Small intestine (tissue), 7 donors: Measurements from ENCODE around the gene SYNGR1. TPM values are rescaled to one million over a fixed set of nuclear protein-coding genes. Genes with fewer than 3 reads are reported as not detected.

Experiments used
- DNase-seq, 2 donors: peaks; one replicate each; pipeline versions ENCODE4 v3.0.0 to v3.0.0-alpha.2; 2013
- FAIRE-seq: peaks from 2 replicates; lab custom pipeline; 2012; peaks lifted over from hg19 to GRCh38; lab: Jason Lieb, UNC
- H3K27ac ChIP-seq, 3 donors: one replicate each; pipeline ENCODE4 v1.5.1; 2013; ENCODE audit warnings: low read length in 2 of 3, mild to moderate bottlenecking in 2 of 3, control low read depth in 1 of 3, inconsistent platforms in 1 of 3, low read depth in 1 of 3, moderate library complexity in 1 of 3
- H3K27me3 ChIP-seq, 3 donors: one replicate each; pipeline ENCODE4 v1.6.1; 2013; ENCODE audit warnings: low read length in 3 of 3, inconsistent platforms in 1 of 3; ENCODE audit not compliant: control insufficient read depth in 3 of 3, insufficient read depth in 3 of 3
- H3K36me3 ChIP-seq, 3 donors: one replicate each; pipeline ENCODE4 v1.6.1; 2013; ENCODE audit warnings: low read length in 3 of 3, inconsistent platforms in 1 of 3, low read depth in 1 of 3, mild to moderate bottlenecking in 1 of 3, moderate library complexity in 1 of 3; ENCODE audit not compliant: control insufficient read depth in 3 of 3, insufficient read depth in 2 of 3
- H3K4me1 ChIP-seq, 3 donors: one replicate each; pipeline ENCODE4 v1.6.1; 2013; ENCODE audit warnings: low read length in 2 of 3, inconsistent platforms in 1 of 3, low read depth in 1 of 3, mild to moderate bottlenecking in 1 of 3, moderate library complexity in 1 of 3; ENCODE audit not compliant: control insufficient read depth in 3 of 3, insufficient read depth in 2 of 3
- H3K4me3 ChIP-seq, 3 donors: one replicate each; pipeline ENCODE4 v1.5.1; 2013; ENCODE audit warnings: low read length in 3 of 3, control low read depth in 1 of 3, inconsistent platforms in 1 of 3, low read depth in 1 of 3, mild to moderate bottlenecking in 1 of 3, moderate library complexity in 1 of 3
- H3K9me3 ChIP-seq, 2 donors: one replicate each; pipeline ENCODE4 v1.6.1; 2013; ENCODE audit warnings: low read depth in 1 of 2, low read length in 1 of 2; ENCODE audit not compliant: control insufficient read depth in 2 of 2, insufficient read depth in 1 of 2
- WGBS, 3 donors: extraction: QIAGEN DNeasy Blood & Tissue Kit; methylation state at CpG; one replicate each; pipeline ENCODE4 v1.1.7; 2013; 5-methylcytosine and 5-hydroxymethylcytosine counted together
- polyA plus RNA-seq, 4 donors: library from polyadenylated mRNA; stranded (reverse) in 3 of 4; unstranded in 1 of 4; fragments of 200-250 nt in 3 of 4; fragments of 120-200 nt in 1 of 4; gene quantifications; one replicate each; pipeline versions ENCODE4 v1.2.1 to v1.2.3, GENCODE V29; 2013
- donor health status: healthy with polysubstance abuse.
- donor health status: control.
- donor health status: control.
- donor health status: Bipolar disorder and iron deficiency.
- donor health status: healthy.

The SYNGR1 gene
- polyA plus RNA-seq, 4 donors, result 1.4 to 10.7 (median 6.6) TPM; not detected in 1

- H3K4me3 ChIP-seq, result no peak overlapping the region
- H3K36me3 ChIP-seq, result peaks cover 0 to 26% (median 0%) of the 10 kb centered on the region in 3 donors
- no peak overlapping the region for H3K27ac ChIP-seq
- no peaks in the 10 kb centered on the region for H3K9me3 ChIP-seq
- H3K27me3 ChIP-seq, result peaks cover 0 to 7% (median 0%) of the 10 kb centered on the region in 3 donors
- H3K4me1 ChIP-seq, result no peaks in the 10 kb centered on the region
- WGBS, 3 donors, result 69 to 82% (median 76%) methylated on average over 15 of the region's 15 CpGs
- FAIRE-seq (no peak), DNase-seq (no peak)
These were observed 30.3 kb downstream of the SYNGR1 start for GRCh38 chr22:39379756-39380730.

GRCh38 chr22:39381009-39381755 lies 31.4 kb downstream of the SYNGR1 start:
- Histone ChIP-seq H3K4me1 (no peaks in the 10 kb centered on the region), H3K27me3 (peaks cover 0 to 7% (median 0%) of the 10 kb centered on the region in 3 donors), H3K4me3 (no peak overlapping the region), H3K9me3 (no peaks in the 10 kb centered on the region), H3K27ac (no peak overlapping the region), H3K36me3 (peaks cover 0 to 23% (median 0%) of the 10 kb centered on the region in 3 donors)
- FAIRE-seq (no peak), DNase-seq (no peak)
- WGBS, 3 donors, result 79 to 88% (median 80%) methylated on average over 14 of the region's 14 CpGs

GRCh38 chr22:39381930-39382329 lies 32.1 kb downstream of the SYNGR1 start:
- peaks cover 0 to 7% (median 0%) of the 10 kb centered on the region in 3 donors for H3K27me3 ChIP-seq
- no peak overlapping the region for H3K27ac ChIP-seq
- no peaks in the 10 kb centered on the region for H3K9me3 ChIP-seq
- H3K4me1 ChIP-seq, result no peaks in the 10 kb centered on the region
- DNase-seq (no peak), FAIRE-seq (no peak)
- H3K36me3 ChIP-seq, result peaks cover 0 to 23% (median 0%) of the 10 kb centered on the region in 3 donors
- no peak overlapping the region for H3K4me3 ChIP-seq
- WGBS, 3 donors, result 88 to 94% (median 93%) methylated on average over 8 of the region's 8 CpGs

- Histone ChIP-seq H3K4me1 (no peaks in the 10 kb centered on the region), H3K27ac (no peak overlapping the region), H3K9me3 (no peaks in the 10 kb centered on the region), H3K36me3 (peaks cover 0 to 20% (median 0%) of the 10 kb centered on the region in 3 donors), H3K27me3 (peaks cover 0 to 12% (median 0%) of the 10 kb centered on the region in 3 donors), H3K4me3 (no peak overlapping the region)
- 71 to 83% (median 81%) methylated on average over 5 of the region's 5 CpGs for WGBS, 3 donors
- FAIRE-seq, result no peak
- no peak for DNase-seq
These were observed 32.6 kb downstream of the SYNGR1 start for GRCh38 chr22:39382410-39382809.

DNA sequence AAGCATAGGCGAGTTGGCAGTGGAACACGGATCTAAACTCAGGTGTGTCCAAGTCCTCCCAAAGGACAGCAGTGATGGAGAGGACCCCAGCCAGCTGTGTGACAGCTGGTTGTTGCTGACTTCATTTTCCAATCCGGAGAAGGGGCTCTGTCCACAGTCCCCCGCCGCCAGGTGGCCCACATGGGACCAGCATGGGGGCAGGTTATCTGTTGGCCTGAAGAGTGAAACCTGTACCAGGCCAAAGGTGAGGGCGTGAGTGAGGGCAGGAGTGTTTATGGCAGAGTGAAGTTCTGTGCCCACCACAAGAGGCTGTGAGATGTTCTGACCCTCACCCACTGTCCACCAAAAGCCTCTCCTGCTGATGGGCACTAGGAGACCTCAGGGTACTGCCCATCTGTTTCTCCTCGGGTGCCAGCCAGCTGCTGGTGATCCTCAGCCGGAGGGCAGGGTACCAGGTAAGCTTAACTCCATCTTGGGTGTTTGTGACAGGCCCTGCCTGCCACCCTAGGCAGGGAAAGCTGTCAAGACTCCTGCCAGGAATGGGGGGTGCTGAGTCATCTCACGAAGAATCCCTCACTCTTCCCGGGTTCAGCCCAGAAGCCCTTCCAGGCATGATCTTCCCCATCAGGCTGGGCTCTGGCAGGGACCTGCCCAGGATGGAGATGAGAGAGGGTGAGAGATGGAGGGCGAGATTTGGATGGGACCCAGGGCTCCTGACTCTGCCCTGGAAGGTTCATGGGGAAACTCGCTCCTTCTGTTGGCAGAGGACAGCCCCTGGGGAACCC lies 34.2 kb downstream of the SYNGR1 start:
- FAIRE-seq (no peak), DNase-seq (no peak)
- peaks cover 0 to 6% (median 0%) of the 10 kb centered on the region in 3 donors for H3K36me3 ChIP-seq
- no peaks in the 10 kb centered on the region for H3K9me3 ChIP-seq
- H3K27me3 ChIP-seq, result peaks cover 0 to 22% (median 0%) of the 10 kb centered on the region in 3 donors
- H3K4me3 ChIP-seq, result no peak overlapping the region
- peaks cover 0 to 8% (median 0%) of the 10 kb centered on the region in 3 donors for H3K4me1 ChIP-seq
- 62 to 80% (median 77%) methylated on average over 12 of the region's 12 CpGs for WGBS, 3 donors
- H3K27ac ChIP-seq, result no peak overlapping the region

DNA sequence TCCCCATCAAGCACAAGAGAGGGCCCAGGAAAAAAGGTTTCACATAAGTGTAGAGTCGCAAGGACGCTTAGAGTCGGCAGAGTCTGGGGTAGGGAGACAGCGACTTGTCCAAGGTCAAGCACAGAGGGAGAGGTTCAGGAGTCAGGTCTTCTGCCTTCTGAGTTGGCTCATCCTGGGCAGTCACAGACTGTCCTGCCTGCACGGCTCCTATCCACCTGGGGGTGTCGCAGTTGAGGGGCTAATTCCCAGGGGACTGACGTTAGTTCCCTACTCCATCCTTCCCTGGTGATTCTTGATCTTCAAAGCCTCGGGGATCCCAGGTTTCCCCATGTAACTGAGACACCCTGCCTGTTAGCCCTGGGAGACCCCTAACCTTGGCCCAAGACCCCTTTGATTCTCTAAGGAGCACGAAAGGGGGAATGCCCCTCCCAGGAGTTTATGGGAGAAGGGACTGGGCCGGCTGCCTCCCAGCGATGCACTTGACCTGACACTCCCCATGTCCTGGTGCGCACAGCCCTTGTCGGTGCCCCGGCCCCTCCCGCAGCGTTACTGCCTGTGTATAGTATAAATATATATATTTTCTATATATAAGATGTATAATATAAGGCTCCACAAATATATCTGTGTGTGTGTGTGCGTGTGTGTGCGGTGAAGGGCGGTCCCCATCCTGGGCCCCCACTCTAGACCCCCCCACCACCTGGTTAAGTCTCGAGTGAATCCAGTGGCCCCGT lies 35.1 kb downstream of the SYNGR1 start:
- Histone ChIP-seq H3K27me3 (peaks cover 0 to 29% (median 0%) of the 10 kb centered on the region in 3 donors), H3K4me1 (peaks cover 0 to 8% (median 0%) of the 10 kb centered on the region in 3 donors), H3K27ac (no peak overlapping the region), H3K36me3 (peaks cover 0 to 6% (median 0%) of the 10 kb centered on the region in 3 donors), H3K4me3 (no peak overlapping the region), H3K9me3 (no peaks in the 10 kb centered on the region)
- FAIRE-seq (no peak), DNase-seq (peak; percentile 32 to 40)
- 50 to 56% (median 50%) methylated on average over 21 of the region's 21 CpGs for WGBS, 3 donors

- Histone ChIP-seq H3K4me3 (peak overlapping the region; percentile 19 to 52 (median 48)), H3K36me3 (no peaks in the 10 kb centered on the region), H3K4me1 (peaks cover 0 to 8% (median 0%) of the 10 kb centered on the region in 3 donors), H3K27me3 (peaks cover 0 to 29% (median 0%) of the 10 kb centered on the region in 3 donors), H3K27ac (peak overlapping the region in 2 of 3 donors; percentile 13 to 58), H3K9me3 (no peaks in the 10 kb centered on the region)
- DNase-seq (peak; percentile 66 to 81), FAIRE-seq (no peak)
- WGBS, 3 donors, result 2 to 7% (median 2%) methylated on average over 55 to 56 of the region's 56 CpGs
These were observed 38.6 kb downstream of the SYNGR1 start for GRCh38 chr22:39388261-39389011.
